Activated CD4-positive, alpha-beta memory T cell treated with anti-CD3 and anti-CD28 coated beads for 36 hours (primary cell): ENCODE measurements around the gene GYS2. TPM values are rescaled to one million over a fixed set of nuclear protein-coding genes. Genes with fewer than 3 reads are reported as not detected.
A peak's percentile ranks its signal among the peaks of the same experiment; 100 is the strongest.
"Not testable (repeated sequence)": the region's sequence is repeated elsewhere in the genome, so short reads cannot be mapped to it uniquely, and the experiment has no call there.

Experiments used
- CTCF ChIA-PET: fragments of 350-600 bp; sonication (Branson Sonifier 250); formaldehyde crosslinking; loops from one replicate; lab custom pipeline; 2021; ENCODE audit warnings: antibody characterized with exemption, inconsistent platforms; lab: Charles Lee
- POLR2A ChIA-PET: fragments of 350-600 bp; sonication (Branson Sonifier 250); formaldehyde crosslinking; loops from one replicate; lab custom pipeline; 2021; ENCODE audit warnings: antibody characterized with exemption; lab: Charles Lee
- DNase-seq: peaks from one replicate; pipeline ENCODE4 v3.0.0-alpha.2; 2020
- H3K27ac Mint-ChIP-seq: one replicate; pipeline ENCODE4 v1.8.0; 2021; ENCODE audit warnings: mixed read lengths
- H3K27me3 Mint-ChIP-seq: one replicate; pipeline ENCODE4 v1.8.0; 2021; ENCODE audit warnings: mixed read lengths
- H3K36me3 Mint-ChIP-seq: one replicate; pipeline ENCODE4 v1.8.0; 2021; ENCODE audit warnings: mixed read lengths
- H3K4me1 Mint-ChIP-seq: one replicate; pipeline ENCODE4 v1.8.0; 2021; ENCODE audit warnings: low read depth, mixed read lengths
- H3K4me3 Mint-ChIP-seq: one replicate; pipeline ENCODE4 v1.8.0; 2021; ENCODE audit warnings: mild to moderate bottlenecking, mixed read lengths
- H3K9me3 Mint-ChIP-seq: one replicate; pipeline ENCODE4 v1.8.0; 2021; ENCODE audit warnings: mixed read lengths
- intact Hi-C: fragments of 100-400 bp; cut with micrococcal nuclease; formaldehyde crosslinking; loops from one replicate; pipeline ENCODE4 v1.15.1; 2023
- total RNA-seq, 2 experiments: library from RNA; stranded (reverse); gene quantifications; one replicate each; pipeline ENCODE4 v1.2.3, GENCODE V29; 2021

The GYS2 gene
- total RNA-seq: not detected

- Mint-ChIP-seq H3K36me3 (no peaks in the 10 kb centered on the region), H3K27ac (no peak within 1 kb of the TSS), H3K9me3 (no peaks in the 10 kb centered on the region), H3K27me3 (no peaks in the 10 kb centered on the region), H3K4me3 (no peak within 1 kb of the TSS), H3K4me1 (no peaks in the 10 kb centered on the region)
- no peak for DNase-seq
- ChIA-PET POLR2A (no interaction called here), CTCF (no interaction called here)
- intact Hi-C loops: no loop called here
Observed at GRCh38 chr12:21604245-21605101, at the start of gene GYS2. TSS of gene GYS2 (minus strand) at chr12:21604847. CDS start at chr12:21604592, 255 bp downstream.

DNA sequence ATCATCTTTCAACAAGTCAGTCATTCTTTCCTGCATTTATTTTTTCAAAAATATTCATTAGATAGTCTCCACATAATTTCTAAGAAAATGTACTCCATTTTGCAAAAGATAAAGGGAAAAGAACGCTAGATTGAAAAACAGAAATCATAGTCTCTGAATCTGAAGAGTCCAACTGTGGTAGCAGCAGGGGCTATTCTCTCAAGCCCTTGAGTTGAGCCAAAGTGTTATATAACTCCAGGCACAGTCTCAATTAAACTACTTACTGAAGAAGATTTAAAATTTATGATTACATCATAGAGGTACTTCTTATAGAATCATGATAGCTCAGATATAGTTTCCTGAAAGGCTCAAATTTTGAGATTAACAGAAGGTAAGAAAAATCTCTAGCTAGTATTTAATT, 47.2 kb upstream of the GYS2 start:
- Mint-ChIP-seq H3K9me3 (no peaks in the 10 kb centered on the region), H3K36me3 (peaks cover 75% of the 10 kb centered on the region), H3K27ac (no peak overlapping the region), H3K4me3 (no peak overlapping the region), H3K27me3 (no peaks in the 10 kb centered on the region), H3K4me1 (peaks cover 82% of the 10 kb centered on the region)
- POLR2A ChIA-PET: no interaction called here
- CTCF ChIA-PET: interaction anchor here (1.0 kb wide), 1 partner anchor 29 kb away, joined by 4 read pairs; no protein-coding TSS in a partner anchor
- DNase-seq: no peak
- intact Hi-C loops: loop anchor here (1.0 to 10.0 kb wide), 2 partner anchors 11 to 893 kb away; partner anchors contain the start of gene C2CD5

DNA sequence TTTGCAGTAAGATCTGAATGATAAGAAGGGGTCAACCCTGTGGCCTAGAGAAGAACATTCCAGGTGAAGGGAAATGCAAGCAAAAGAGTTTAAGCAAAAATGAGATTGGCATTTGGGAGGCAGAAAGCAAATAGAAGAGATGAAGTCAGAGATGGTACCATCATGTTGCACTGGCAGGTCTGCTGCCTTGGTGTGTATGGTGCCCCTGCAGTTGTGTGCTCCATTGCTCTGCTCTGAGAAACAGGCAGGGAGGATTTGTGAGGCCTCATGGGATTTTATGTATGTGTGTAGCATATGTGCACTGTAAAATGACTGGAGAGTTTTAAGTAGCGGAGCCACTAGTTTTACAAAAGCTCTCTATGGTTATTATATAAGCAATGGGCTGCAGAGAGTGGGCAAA, 46.4 kb upstream of the GYS2 start:
- Mint-ChIP-seq H3K27me3 (no peaks in the 10 kb centered on the region), H3K4me3 (no peak overlapping the region), H3K9me3 (no peaks in the 10 kb centered on the region), H3K36me3 (peaks cover 76% of the 10 kb centered on the region), H3K27ac (peak overlapping the region; percentile 5), H3K4me1 (peaks cover 82% of the 10 kb centered on the region)
- intact Hi-C loops: loop anchor here (10.0 kb wide), 1 partner anchor 894 kb away; the partner anchor contains the start of gene C2CD5
- no peak for DNase-seq
- ChIA-PET POLR2A (no interaction called here), CTCF (interaction anchor here (1.2 kb wide), 1 partner anchor 29 kb away, joined by 6 read pairs; no protein-coding TSS in a partner anchor)

DNA sequence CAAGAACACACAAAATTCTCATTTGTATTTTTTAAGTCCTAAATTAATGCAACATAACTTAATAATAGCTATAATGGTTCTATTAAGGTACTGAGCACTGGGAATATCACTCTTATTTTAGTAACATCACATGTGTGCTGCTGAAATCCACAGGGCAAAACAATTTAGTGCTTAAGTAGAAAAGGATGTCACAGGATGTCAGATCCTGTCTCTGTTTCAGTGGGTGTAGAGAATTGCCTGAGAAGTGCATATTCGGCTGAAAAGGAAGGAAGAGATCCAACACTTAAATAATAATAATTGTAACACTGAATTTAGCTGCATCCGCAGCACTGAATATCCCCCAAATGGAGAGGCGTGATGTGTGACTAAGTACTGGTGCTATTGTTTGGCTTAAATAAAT, 44.4 kb upstream of the GYS2 start:
- Mint-ChIP-seq H3K36me3 (peaks cover 77% of the 10 kb centered on the region), H3K4me3 (no peak overlapping the region), H3K9me3 (no peaks in the 10 kb centered on the region), H3K4me1 (peaks cover 81% of the 10 kb centered on the region), H3K27ac (no peak overlapping the region), H3K27me3 (no peaks in the 10 kb centered on the region)
- ChIA-PET POLR2A (interaction anchor here (0.6 to 1.1 kb wide), 3 partner anchors 8 to 136 kb away, joined by 3 to 5 read pairs (median 3); partner anchors contain the start of gene LDHB), CTCF (interaction anchor here (1.0 kb wide), 1 partner anchor 8 kb away, joined by 3 read pairs; the partner anchor contains the start of gene LDHB)
- no peak for DNase-seq
- intact Hi-C loops: no loop called here

- Mint-ChIP-seq H3K9me3 (no peaks in the 10 kb centered on the region), H3K4me3 (no peak overlapping the region), H3K4me1 (peaks cover 83% of the 10 kb centered on the region), H3K27ac (no peak overlapping the region), H3K27me3 (no peaks in the 10 kb centered on the region), H3K36me3 (peaks cover 79% of the 10 kb centered on the region)
- POLR2A ChIA-PET: interaction anchor here (0.9 to 2.6 kb wide), 2 partner anchors 9 to 17 kb away, joined by 3 to 19 read pairs; partner anchors contain the start of gene LDHB
- DNase-seq: no peak
- intact Hi-C loops: no loop called here
- CTCF ChIA-PET: interaction anchor here (1.0 kb wide), 1 partner anchor 9 kb away, joined by 3 read pairs; the partner anchor contains the start of gene LDHB
Observed at GRCh38 chr12:21648378-21648777, 43.7 kb upstream of the GYS2 start.

DNA sequence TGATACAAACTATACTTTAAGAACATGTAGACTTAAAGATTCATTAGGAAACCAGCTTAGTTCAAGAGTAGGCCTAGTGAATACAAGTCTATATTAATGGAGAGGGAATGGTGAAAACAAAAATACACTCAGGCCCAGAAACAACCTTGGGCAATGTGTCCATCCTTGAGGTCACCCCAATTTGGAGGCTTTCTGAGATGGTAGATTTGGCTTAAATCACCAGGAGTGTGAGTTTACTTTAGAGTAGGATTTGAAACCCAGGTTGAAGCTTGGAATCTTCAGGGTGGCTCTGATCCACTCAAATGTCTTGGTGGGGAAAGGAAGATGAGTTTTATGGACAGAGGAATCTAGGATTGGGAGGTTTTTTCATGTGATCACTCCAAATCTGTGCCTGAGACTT, 42.5 kb upstream of the GYS2 start:
- Mint-ChIP-seq H3K27ac (no peak overlapping the region), H3K4me1 (peaks cover 83% of the 10 kb centered on the region)
- CTCF ChIA-PET: interaction anchor here (1.0 to 1.3 kb wide), 2 partner anchors 10 kb away, joined by 3 to 5 read pairs; no protein-coding TSS in a partner anchor

GRCh38 chr12:21645041-21645500, 40.4 kb upstream of the GYS2 start:
- DNase-seq, H3K9me3 Mint-ChIP-seq, H3K4me3 Mint-ChIP-seq, H3K27me3 Mint-ChIP-seq, POLR2A ChIA-PET, intact Hi-C loops: not testable (repeated sequence)
- CTCF ChIA-PET: interaction anchor here (2.8 kb wide), 1 partner anchor 12 kb away, joined by 9 read pairs; the partner anchor contains the start of gene LDHB
- Mint-ChIP-seq H3K27ac (peak overlapping the region; percentile 47), H3K36me3 (peaks cover 79% of the 10 kb centered on the region), H3K4me1 (peaks cover 81% of the 10 kb centered on the region)

More for the DNA sequence above, 42.5 kb upstream of the GYS2 start:
- H3K36me3 Mint-ChIP-seq: peaks cover 80% of the 10 kb centered on the region
- no peak for DNase-seq
- no peak overlapping the region for H3K4me3 Mint-ChIP-seq
- H3K27me3 Mint-ChIP-seq: no peaks in the 10 kb centered on the region
- intact Hi-C loops: no loop called here
- no peaks in the 10 kb centered on the region for H3K9me3 Mint-ChIP-seq
- POLR2A ChIA-PET: interaction anchor here (2.6 kb wide), 1 partner anchor 10 kb away, joined by 19 read pairs; the partner anchor contains the start of gene LDHB

DNA sequence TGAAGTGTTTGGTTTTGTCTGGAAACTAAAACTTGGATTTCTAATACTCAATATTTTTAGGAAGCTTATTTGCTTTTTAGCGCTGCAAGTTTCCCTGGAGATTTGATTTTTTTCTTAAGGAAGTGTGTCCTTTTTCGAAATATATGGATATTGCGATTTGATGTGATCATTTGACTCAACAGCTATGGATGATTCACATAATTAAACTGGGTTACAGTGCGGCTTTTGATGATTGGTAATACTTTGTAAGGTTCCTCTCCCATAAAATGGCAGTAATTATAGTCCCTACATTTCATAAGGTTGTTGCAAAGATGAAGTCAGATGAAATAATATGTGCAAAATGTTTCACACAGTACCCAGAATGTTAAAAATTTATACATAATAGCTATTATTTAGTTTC, 39.9 kb upstream of the GYS2 start:
- Mint-ChIP-seq H3K27me3 (no peaks in the 10 kb centered on the region), H3K4me1 (peaks cover 79% of the 10 kb centered on the region), H3K9me3 (no peaks in the 10 kb centered on the region), H3K4me3 (no peak overlapping the region), H3K27ac (no peak overlapping the region), H3K36me3 (peaks cover 79% of the 10 kb centered on the region)
- ChIA-PET POLR2A (interaction anchor here (0.8 kb wide), 1 partner anchor 12 kb away, joined by 4 read pairs; the partner anchor contains the start of gene LDHB), CTCF (interaction anchor here (2.8 kb wide), 1 partner anchor 13 kb away, joined by 9 read pairs; the partner anchor contains the start of gene LDHB)
- intact Hi-C loops: no loop called here
- no peak for DNase-seq

DNA sequence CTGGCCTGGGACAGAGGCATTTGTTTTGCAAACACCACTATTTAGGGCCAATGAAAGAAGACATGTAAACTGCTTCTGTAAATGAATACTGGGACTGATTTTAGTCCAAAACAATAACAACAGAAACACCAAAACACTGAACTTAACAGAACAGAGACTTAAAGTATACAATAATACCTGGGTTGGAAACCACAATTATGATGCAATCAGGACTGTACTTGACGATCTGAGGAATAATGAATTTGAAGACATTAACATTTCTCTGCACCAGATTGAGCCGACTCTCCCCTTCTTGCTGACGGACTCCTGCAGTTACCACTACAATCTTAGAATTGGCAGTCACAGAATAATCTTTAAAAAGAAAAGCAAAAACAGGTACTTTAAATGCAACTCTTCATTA, 39.1 kb upstream of the GYS2 start:
- ChIA-PET POLR2A (interaction anchor here (1.6 kb wide), 1 partner anchor 9 kb away, joined by 9 read pairs; no protein-coding TSS in a partner anchor), CTCF (interaction anchor here (2.4 to 2.8 kb wide), 2 partner anchors 14 to 37 kb away, joined by 9 read pairs; partner anchors contain the start of gene LDHB)
- Mint-ChIP-seq H3K36me3 (peaks cover 81% of the 10 kb centered on the region), H3K4me3 (no peak overlapping the region), H3K27ac (peak overlapping the region; percentile 65), H3K4me1 (peaks cover 81% of the 10 kb centered on the region), H3K27me3 (no peaks in the 10 kb centered on the region), H3K9me3 (no peaks in the 10 kb centered on the region)
- intact Hi-C loops: loop anchor here (2.0 kb wide), 1 partner anchor 29 kb away; no protein-coding TSS in a partner anchor
- no peak for DNase-seq

- peak overlapping the region; percentile 52 for H3K27ac Mint-ChIP-seq
- no peak overlapping the region for H3K4me3 Mint-ChIP-seq
- no peak for DNase-seq
- H3K4me1 Mint-ChIP-seq: peaks cover 79% of the 10 kb centered on the region
- no peaks in the 10 kb centered on the region for H3K27me3 Mint-ChIP-seq
- POLR2A ChIA-PET: interaction anchor here (0.8 to 1.6 kb wide), 3 partner anchors 10 to 364 kb away, joined by 3 to 9 read pairs (median 7); partner anchors contain the start of gene LDHB
- H3K9me3 Mint-ChIP-seq: no peaks in the 10 kb centered on the region
- H3K36me3 Mint-ChIP-seq: peaks cover 80% of the 10 kb centered on the region
- CTCF ChIA-PET: interaction anchor here (2.4 to 2.8 kb wide), 2 partner anchors 14 to 38 kb away, joined by 9 read pairs; partner anchors contain the start of gene LDHB
- intact Hi-C loops: loop anchor here (2.0 kb wide), 1 partner anchor 28 kb away; no protein-coding TSS in a partner anchor
Observed at GRCh38 chr12:21642707-21643389, 38.2 kb upstream of the GYS2 start.
